Fibroblast of peridontal ligament (primary cell): ENCODE results near the gene ABCD4.

Experiments used
- DNase-seq: peaks from one replicate; pipeline ENCODE4 v3.0.0-alpha.2; 2010; ENCODE audit errors: extremely low read depth

Gene ABCD4

GRCh38 chr14:74302152-74302628 is 544 bp downstream of the ABCD4 start:
- DNase-seq = peak; percentile 63

DNA sequence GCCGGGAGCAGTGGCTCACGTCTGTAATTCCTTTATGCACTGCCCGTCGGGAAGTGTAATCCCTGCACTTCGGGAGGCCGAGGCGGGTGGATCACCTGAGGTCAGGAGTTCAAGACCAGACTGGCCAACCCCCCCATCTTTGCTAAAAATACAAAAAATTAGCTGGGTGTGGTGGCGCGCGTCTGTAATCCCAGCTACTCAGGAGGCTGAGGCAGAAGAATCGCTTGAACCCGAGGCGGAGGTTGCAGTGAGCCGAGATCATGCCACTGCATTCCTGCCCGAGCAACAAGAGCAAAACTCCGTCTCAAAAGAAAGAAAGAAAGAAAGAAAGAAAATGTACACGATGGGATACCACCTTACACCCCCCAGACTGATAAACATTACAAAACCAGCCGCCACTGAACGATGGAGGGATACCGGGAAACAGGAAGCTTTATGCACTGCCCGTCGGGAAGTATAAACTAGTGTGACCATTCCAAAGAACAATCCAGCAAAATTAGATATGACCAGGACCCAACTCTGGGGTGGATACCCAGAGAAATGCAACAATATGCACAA is 1.1 kb downstream of the ABCD4 start:
- DNase-seq = no peak

- no peak for DNase-seq
Observed at GRCh38 chr14:74299061-74299545, 3.6 kb downstream of the ABCD4 start.

GRCh38 chr14:74297986-74298385 is 4.7 kb downstream of the ABCD4 start:
- no peak for DNase-seq

DNA sequence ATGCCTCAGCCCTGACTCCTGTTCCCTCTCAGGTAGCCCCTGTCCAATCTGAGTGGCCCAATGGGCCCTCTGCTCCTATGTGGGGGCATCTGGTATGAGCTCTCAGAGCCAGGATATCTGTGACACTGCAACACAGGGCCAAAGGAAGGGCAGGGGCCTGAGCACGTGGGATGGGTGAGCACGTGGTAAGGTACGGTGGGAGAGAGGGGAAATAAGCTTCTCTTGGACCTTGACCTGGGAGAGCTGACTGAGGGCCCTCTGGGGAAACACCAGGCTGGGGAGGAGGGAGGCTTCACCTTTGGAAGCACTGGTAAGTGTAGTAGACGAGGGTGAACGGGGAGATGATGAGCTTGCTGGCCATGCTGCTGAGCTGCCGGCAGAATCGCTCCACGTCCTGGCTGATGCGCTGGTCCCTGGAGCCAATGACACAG is 6.7 kb downstream of the ABCD4 start:
- DNase-seq = no peak

DNA sequence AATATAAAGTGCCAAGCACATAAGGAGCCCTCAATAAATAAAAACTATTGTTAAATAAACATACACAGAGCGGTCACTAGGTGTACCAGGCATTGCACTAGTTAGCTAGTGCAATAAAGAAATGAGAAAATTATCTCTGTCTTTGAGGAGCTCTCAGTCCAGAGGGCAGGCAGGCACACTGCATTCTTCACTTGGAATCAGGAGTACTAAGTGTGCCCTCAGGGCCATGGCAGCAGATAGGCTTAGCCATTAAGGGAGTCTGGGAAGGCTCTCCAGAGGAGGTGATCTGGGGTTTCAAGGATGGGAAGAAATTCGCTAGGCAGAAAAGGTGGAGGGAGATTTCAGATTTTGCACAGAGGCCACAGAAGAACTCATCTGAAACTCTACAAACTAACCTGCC is 9.1 kb downstream of the ABCD4 start:
- no peak for DNase-seq

- no peak for DNase-seq
Observed at GRCh38 chr14:74292061-74292460, 10.7 kb downstream of the ABCD4 start.

DNA sequence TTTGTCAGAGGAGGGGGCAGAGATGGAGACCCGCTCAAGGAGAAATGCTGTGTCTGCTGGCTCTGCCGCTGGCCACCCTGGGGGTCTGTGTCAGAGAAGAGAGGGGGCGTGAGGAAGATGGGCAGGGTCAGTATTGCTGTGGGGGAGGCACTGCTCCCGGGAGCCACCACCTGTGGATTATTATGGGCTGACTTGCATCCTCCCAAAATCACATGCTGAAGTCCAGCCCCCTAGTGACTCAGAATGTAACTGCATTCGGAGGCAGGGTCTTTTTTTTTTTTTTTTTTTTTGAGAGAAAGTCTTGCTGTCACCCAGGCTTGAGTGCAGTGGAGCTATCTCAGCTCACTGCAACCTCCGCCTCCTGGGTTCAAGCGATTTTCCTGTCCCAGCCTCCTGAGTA is 12.3 kb downstream of the ABCD4 start:
- peak; percentile 23 for DNase-seq

DNA sequence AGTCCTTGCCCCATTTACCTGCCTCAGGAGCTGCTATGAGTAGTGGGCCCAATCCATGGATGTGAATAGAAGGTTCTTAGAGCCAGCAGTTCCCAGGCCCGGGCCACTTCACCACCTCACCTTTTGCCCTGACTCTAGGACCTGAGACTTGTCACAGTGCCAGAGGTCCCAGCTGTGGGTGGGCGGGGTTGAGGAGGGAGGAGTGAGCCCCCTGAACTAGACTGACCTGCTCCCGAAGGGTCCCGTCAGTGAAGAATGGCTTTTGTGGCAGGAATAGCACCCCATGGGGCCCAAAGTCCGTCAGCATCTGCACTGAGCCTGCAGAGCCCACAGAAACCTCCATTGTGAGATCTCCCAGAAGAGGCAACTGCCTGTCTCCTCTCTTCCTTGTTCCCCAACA is 12.9 kb downstream of the ABCD4 start:
- no peak for DNase-seq

DNA sequence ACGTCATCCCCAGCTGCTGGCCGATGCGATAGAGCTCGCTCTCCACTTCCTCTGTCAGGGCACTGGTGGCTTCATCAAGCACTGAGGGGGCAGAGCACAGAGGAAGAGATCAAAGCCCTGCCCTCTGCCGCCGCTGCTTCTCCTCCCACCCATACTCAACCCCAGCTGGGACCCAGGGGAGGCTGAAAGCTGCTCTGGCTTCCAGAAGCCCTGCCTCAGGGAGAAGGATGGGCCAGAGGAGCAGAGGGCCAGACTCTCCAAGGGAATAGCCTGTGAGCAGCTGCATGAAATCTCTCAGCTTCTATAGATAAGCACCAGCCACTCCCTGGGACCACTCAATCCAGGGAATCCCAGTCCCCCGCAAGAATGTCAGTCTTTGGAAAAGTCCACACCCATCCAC is 16.0 kb downstream of the ABCD4 start:
- DNase-seq = no peak

DNA sequence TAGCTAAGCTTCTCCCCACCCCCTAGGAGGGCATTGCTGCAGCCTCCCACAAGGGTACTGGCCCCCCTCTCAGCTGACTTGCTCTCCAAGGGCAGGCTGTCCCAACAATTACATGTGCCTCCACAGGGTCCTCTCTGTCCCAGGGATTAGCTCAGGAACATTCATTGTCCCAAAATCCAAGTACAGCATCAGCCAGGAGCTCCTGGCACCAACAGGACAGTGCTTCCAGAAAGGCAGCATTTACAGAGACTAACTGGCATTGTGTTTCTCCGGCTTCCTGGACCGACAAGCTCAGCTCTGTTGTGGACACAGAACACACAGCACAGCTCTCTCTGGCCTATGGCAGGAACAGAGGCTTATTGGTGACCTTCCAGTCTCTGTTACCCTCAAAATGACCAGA is 21.7 kb downstream of the ABCD4 start:
- no peak for DNase-seq

DNA sequence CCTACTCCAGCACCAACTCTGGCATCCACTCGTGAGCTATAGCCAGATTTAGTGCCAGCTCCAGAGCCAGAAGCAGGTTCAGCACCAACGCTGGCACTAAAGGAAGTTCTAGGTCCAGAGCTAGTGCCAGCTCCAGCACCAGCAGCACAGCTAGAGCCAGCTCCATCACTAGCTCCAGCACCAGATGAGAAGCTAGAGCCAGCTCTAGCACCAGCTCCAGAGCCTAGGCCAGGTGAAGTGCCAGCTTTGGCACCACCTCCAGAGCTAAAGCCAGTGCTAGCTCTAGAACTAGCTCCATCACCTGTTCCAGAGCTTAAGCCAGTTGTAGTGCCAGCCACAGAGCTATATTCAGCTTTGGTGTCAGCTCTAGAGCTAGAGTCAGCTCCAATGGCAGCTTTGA is 24.7 kb downstream of the ABCD4 start:
- DNase-seq = no peak

DNA sequence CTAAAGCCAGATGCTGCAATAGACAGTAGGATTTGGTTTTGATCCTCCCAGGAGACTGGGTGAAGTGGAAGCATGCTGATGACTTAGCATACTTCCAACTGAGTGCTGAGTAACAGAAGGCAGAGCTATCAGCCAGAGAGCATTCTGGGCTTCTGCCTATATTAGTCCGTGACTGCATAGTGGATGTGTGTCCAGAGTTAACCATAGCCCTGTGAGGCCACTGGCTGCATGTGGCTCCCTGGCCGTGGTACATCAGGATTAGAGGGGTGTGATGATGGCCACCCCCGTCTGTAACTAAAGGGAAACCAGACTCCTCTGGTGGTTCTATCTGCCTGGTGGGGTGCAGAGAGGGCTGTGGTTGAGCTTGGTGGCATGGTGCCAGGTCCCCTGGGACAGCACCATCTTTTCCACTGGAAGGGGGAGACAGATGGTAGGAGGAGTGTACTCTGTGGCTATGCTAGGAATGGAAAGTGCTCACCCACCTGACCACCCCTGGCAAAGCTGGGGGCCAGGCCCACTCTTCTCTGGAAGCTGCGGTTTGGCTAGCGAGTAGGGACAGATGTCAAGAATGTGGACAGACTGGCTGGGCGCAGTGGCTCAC is 27.4 kb downstream of the ABCD4 start:
- DNase-seq = peak; percentile 97

- DNase-seq = no peak
Observed at GRCh38 chr14:74271365-74271764, 31.4 kb downstream of the ABCD4 start.

DNA sequence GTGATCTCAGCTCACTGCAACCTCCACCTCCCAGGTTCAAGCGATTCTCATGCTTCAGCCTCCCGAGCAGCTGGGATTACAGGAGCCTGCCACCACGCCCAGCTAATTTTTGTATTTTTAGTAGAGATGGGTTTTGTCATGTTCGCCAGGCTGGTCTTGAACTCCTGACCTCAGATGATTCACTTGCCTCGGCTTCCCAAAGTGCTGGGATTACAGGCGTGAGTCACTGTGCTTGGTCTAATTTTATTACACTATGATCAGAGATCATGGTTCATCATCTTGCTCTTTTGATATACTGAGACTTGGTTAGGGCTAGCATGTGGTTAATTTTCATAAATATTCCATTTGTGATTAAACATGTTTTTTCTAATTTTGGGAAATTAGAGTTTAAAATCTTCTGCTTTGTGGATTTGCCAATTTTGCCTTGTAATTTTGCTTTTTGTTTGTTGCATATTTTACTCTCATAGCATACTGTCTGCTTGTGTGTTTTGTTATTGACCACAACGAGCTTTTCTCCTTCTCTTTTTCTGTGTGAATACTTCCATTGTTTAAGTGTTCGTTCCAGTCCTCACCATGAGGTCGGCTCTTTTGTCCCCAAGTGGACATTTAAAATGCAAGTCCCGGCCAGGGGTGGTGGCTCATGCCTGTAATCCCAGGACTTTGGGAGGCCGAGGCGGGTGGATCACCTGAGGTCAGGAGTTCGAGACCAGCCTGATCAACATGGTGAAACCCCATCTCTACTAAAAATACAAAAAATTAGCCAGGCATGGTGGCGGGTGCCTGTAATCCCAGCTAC is 32.2 kb downstream of the ABCD4 start:
- peak; percentile 80 for DNase-seq

DNA sequence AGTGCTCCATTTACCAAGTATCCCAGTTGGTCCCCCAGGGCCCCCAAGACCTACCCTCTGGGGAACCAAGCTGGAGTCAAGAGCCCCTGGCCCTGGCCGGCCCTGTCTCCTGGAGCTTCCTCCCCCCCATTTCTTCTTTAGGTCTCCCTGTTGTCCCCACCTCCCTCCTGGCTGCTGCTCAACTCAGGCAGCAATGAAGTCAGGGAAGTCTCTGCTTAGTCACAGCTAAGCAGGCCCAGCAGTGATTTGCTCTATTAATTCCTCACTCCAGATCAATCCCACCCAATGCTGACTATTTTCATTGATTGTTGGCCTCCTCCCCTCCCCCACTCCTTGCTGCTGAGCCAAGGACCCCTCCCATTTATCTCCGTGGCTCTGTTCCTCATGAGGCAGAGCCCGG is 35.1 kb downstream of the ABCD4 start:
- no peak for DNase-seq

DNA sequence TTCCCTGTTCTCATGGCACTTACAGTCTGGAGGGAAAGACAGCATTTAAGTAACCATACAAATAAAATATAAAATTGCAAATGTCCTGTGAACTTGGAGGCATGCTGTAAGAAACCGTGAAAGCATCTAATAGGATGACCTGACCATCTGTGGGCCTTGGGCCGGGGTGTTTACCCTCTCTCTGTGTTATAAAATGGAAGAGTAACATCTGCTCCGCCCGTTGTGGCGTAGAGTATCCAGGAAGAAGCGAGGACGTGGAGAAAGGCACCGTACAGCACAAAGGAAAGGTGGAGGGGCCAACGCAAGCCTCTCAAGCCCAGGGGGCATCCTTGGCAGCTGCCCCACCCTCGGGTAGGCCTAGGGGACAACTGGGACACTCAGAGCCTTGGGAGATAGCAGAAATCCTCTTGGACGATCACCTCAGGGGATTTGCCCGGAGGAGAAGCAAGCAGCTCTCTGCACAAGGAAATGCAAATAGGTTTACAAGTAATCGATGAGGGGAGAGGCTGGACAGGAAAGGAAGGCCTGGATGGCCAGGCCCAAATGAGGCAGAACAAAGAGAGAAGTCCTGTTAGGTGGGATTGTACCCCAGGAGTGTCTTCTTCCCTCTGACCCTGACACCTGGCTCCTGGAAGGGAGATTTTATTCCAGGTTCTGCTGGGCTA is 37.3 kb downstream of the ABCD4 start:
- DNase-seq = no peak

- no peak for DNase-seq
Observed at GRCh38 chr14:74263921-74264320, 38.8 kb downstream of the ABCD4 start.

- no peak for DNase-seq
Observed at GRCh38 chr14:74263181-74263580, 39.6 kb downstream of the ABCD4 start.

GRCh38 chr14:74262076-74262475 is 40.7 kb downstream of the ABCD4 start:
- no peak for DNase-seq

DNA sequence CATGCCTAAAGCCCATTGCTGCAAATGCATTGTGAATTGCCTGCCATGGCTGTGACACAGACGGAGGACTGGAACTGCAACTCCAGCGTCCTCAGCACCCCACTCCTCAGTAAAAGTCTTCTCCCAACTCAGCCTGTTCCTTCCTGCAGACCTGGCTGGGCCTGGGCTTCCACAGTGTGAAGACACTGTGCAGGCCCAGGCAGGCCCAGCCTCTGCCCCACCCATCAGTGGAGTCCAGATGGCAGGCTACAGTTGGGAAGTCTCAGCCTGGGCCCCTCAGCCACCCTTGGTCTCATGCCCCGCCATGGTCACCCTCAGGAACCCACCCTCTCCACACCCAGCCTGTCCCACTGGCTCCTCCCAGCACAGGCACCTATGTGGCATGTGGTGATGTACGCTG is 41.4 kb downstream of the ABCD4 start:
- DNase-seq = no peak

- no peak for DNase-seq
Observed at GRCh38 chr14:74260525-74261233, 42.1 kb downstream of the ABCD4 start.
